GM19238 (cell line): Measurements from ENCODE around the gene GOLGA8T.
"Not testable (repeated sequence)": the region's sequence is repeated elsewhere in the genome, so short reads cannot be mapped to it uniquely, and the experiment has no call there.

ENCODE experiments used
- DNase-seq: peaks from one replicate; pipeline ENCODE4 v3.0.0; 2011; ENCODE audit warnings: low spot score; ENCODE audit not compliant: insufficient read length

Gene GOLGA8T

DNA sequence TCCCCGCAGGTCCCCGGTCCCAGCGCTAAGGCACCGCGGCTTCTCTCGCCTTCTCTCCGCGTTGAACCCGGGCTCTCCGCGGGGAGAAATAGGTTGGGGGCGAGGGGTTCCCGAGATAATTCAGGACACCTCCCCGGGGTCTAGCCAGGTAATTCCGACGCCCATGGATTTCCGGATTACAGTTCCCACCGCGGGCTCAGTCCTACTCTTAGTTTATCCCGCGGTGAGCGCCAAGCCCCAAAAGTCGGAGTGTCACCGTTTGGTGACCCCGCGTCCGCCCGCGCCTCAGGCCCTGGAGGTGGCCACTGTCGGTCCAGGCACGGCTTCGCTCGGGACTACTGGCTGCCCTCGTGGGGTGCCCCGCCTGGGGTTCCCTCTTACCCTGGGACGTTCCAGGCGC lies 56.8 kb downstream of the GOLGA8T start:
- not testable (repeated sequence) for DNase-seq

DNA sequence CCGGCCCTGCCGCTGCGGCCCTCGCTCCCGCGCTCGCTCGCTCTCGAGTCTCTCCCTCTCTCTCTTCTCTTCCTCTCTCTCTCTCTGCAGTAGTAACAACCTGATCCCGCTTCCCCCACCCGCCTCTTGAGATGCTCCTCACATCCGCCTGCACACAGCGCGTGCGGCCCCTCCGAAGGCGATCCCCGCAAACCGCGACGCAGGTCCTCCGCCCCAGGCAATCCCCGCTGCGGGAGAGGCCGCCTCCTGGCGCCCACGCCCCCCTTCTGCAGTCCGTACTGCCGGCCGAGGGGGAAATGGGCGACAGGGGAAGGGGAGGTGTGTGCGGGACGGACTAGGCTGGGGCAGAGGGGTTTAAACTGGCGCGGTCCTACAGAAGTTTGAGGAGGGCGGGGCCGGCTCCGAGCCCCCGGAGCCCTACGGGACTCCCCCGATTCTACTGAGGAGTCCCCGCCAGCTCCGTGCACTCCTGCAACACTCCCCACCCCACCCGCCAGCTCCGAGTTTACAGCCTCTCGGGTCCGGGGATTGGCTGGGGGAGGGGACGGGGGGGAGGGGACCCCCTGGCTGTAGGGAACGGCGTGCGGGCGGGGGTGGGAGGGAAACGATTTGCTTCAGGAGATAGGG lies 57.4 kb downstream of the GOLGA8T start:
- DNase-seq = not testable (repeated sequence)

DNA sequence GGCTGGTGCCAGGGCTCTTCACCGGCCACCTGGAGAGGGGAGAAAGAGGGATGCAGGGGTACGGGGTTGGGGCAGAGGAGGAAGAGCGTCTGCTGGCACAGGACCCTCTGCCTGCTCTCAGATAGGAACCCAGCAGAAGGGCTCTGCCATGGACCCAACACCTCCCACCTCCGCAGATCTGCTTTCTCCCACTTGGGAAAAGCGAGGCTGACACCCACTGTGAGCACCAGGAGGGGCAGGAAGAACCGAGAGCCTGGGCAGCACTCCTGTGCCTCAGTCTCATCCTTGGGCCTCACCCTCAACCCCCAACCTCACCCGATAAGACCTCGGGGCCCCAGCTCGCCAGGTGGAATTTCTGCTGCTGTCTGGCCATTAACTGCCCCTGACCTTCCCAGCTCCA lies 58.0 kb downstream of the GOLGA8T start:
- DNase-seq = not testable (repeated sequence)
